ENCODE results near the gene EXOG.

The EXOG gene, protein sequence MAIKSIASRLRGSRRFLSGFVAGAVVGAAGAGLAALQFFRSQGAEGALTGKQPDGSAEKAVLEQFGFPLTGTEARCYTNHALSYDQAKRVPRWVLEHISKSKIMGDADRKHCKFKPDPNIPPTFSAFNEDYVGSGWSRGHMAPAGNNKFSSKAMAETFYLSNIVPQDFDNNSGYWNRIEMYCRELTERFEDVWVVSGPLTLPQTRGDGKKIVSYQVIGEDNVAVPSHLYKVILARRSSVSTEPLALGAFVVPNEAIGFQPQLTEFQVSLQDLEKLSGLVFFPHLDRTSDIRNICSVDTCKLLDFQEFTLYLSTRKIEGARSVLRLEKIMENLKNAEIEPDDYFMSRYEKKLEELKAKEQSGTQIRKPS

DNA sequence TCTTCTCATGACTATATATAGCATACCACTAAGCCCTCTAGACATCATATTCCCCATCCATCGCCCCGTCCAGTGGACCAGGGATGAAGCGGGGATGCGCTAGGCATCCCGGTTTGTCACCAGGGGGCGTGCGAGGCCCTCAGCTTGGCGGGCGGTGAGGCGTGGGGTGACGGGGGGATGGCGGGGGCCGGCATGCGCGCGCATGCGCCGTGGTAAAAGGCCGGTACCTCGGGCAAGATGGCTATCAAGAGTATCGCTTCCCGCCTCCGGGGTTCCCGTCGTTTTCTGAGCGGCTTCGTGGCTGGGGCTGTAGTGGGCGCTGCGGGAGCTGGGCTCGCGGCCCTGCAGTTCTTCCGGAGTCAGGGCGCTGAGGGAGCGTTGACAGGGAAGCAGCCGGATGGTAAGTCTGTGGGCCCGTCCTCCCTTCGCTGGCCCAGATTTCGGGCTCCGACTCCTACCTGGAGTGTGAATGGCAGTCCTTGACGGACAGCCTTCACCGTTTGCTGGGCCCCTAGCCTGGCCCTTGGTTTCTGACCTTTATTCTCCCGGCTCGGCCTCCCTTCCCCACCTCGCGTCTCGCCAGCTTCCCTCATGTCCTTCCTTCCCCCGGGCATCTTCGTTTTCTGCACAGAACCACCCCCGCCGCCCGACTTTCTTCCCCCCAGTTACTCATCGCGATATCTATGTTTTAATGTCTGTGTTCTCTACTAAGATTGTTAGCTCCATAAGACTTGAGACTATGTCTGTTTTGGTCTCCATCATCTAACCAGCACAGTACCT, at the start of gene EXOG:
TSS of gene EXOG (plus strand) at position 210 of the 780 bp plus-strand sequence. CDS start at position 238, 28 bp downstream.
- peak; percentile 86 for DNase-seq

- DNase-seq = no peak
Observed at GRCh38 chr3:38446812-38447211, 49.3 kb upstream of the EXOG start.

- DNase-seq = no peak
Observed at GRCh38 chr3:38450853-38451252, 45.3 kb upstream of the EXOG start.

DNA sequence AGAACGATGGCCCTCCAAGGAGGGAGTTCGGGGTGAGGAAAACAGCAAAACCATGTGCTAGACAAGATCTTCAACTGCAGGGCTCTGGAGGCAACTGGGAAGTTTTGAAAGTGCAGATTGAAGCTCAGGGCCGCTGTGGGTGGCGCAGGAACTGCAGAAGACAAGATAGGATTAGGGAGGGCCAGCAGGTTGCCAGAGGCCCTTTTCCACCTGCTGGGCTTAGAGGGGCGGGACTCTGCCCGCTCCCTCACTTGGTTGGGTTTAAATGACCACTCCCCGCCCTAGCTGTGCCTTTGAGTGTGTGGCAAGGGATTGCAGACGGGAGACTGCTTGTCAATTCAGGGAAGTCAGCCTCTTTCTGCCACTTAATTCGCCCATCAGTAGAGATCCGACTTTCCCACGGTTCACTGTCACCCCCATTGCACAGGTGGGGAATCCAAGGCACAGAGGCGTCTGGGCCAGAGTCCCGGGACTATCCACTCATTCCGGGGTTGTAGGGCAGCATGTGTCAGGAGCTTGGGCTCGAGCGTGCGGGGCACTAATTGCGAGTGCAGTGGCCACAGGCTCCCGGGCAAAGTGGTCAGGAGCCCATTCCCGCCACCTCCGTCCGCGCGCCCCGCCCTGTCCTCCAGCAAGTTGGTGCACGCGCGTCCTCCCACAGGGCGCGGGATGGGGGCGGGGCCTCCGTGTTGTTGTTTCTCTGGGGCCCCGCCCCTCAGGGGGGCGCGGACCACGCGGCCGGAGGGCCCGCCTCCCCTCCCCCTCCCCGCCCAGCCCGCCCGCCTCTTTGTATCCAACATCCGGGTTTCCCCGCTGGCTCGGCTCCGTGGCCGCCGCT, 42.8 kb upstream of the EXOG start, which contains the start of gene ACVR2B:
TSS of gene ACVR2B (plus strand) at position 816 of the 838 bp plus-strand sequence. CDS start 433 bp downstream, outside the sequence.
- peak; percentile 5 for DNase-seq

- no peak for DNase-seq
Observed at GRCh38 chr3:38453913-38454177, 42.3 kb upstream of the EXOG start.

DNA sequence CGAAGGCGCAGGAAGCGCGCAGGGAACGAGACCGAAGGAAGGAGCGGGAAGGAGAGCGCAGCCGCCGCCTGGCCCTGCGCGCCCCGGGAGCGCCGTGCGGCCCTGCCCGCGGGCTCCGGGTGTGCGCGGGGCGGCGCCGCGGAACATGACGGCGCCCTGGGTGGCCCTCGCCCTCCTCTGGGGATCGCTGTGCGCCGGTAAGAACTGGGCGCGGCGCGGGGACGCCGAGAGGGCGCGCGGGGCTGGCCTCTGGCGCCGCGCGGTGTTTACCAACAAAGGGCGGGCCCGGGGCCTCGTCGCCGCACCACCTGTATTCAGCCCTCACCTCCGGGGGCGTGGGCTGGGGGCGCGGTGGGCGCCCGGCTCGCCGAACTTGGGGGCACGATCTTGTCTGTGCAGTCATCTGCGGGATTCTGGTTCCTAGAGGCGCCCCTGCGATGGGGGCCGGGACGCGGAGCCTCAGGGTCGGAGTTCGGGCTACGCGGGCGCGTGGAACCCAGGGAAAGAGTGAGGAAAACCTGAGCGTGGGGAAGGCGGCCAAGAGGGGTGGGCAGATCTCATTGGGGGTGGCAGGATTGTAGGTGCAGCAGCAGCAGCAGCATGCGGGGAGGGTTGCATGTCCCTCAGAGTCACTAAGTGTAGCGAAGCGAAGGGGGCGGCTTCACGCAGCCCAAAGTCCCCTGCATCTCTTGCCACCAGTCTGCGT, 41.8 kb upstream of the EXOG start:
- no peak for DNase-seq

GRCh38 chr3:38454884-38455638, 41.1 kb upstream of the EXOG start:
- no peak for DNase-seq

DNA sequence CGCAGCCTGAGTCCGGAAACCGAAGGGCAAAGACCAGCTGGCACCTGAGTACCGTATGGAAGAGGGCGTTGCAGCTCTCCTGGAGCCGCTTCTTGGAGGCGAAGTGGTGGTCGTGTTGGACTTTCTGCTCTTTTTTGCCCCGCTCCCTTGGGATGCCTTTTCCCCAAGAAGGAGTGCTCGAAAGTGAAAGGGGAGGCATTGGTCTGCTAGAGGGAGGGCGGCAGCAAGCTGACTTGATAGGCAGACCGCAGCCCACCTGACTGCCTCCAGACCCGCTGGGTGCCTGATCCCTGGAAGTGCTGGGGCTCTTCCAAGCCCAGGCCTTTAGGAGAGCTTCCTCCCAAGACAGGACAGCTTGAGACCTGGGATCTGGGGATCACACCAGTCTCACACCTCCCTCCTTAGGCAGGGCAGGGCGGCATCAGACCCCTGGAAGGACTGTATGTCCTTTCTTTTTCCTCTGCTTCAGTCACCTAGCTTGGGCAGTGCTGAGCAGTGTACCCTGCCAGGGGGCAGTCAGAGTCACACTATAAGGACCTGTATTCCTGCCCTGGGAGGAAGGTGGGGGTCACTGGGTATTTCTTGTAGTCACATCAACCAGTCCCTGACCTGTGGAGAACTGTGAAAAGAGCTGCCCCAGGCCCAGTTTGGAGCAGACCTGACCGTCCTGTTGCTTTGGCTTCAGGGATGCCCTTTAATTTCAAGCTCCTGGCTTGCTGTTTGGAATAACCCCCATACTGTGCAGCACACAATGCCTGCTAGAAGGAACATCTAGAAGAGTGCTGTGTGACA, 40.3 kb upstream of the EXOG start:
- peak; percentile 64 for DNase-seq

GRCh38 chr3:38457111-38458003, 38.8 kb upstream of the EXOG start:
- no peak for DNase-seq

GRCh38 chr3:38458796-38459498, 37.2 kb upstream of the EXOG start:
- DNase-seq = no peak

- no peak for DNase-seq
Observed at GRCh38 chr3:38459499-38460048, 36.6 kb upstream of the EXOG start.

DNA sequence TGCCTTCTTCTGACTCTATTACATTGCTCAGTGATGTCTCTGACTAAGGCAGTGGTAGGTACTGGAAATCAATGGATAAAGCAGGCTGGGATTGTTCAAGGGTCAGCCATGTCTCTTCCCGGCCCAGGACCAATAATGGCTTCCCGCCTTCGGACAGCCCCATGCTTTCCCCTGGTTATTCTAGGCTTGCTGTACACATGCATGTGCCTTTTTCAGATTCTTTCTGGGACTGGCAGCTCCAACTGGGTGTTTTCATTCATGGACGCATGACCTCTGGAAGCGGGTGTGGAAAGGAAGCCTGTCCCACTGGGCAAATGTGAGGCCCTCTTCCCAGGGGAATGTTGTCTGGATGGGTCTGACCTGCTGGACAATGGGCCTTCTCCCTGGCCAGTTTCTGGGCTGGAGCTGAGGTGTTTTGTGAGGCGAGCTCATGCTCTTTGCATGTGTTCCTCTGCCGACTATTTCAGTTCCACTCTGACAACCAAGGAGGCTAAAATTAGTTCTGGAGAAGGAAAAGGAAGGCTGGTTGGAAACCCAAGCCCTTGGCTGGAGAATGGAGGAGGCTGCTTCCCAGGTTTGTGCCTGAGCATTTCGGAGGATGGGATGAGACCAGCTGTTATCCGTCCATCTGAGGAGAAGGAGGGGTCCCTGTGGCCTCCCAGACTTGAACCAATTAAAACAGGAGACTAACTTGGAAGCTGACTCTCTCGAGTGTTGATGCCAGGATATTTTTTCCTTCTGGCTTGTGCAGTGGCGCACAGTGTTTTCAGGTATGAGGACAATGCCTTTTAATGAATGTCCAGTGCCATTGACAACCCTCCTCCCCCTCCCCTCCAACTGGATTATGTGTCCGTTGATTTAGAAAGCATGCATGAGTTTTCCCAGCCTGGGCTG, 35.5 kb upstream of the EXOG start:
- no peak for DNase-seq

- no peak for DNase-seq
Observed at GRCh38 chr3:38465588-38466154, 30.5 kb upstream of the EXOG start.

GRCh38 chr3:38468765-38469164, 27.4 kb upstream of the EXOG start:
- DNase-seq = no peak

GRCh38 chr3:38469852-38470251, 26.3 kb upstream of the EXOG start:
- no peak for DNase-seq

GRCh38 chr3:38471260-38471857, 24.8 kb upstream of the EXOG start:
- no peak for DNase-seq

DNA sequence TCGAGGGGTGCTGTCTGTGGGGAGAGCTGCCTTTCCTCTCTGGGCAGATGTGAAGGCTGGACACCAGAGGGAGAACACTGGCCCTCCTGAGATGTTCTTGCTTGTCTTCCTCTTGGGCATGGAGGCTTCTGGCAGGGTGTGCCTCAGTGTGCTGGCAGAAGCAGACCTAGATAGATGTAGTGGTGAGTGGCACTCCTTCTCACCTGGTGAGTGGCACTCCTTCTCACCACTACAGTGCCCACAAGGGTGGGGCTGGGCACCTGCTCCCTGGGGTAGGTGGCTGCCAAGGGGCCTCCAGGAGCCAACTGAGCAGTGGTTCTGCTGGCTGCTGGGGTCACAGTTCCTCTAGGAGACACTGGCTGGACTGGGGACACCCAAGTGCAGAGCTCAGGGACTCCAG, 23.8 kb upstream of the EXOG start:
- DNase-seq = no peak
